GM19467 (cell line): Measurements from ENCODE around the gene L3MBTL3.
"Not testable (repeated sequence)": the region's sequence is repeated elsewhere in the genome, so short reads cannot be mapped to it uniquely, and the experiment has no call there.

Source experiments
- ATAC-seq: cut with Tn5 transposase; IDR thresholded peaks from one replicate; pipeline ENCODE4 v1.9.1; 2021; ENCODE audit warnings: mild to moderate bottlenecking, moderate library complexity; ENCODE audit not compliant: unreplicated experiment

Gene L3MBTL3

DNA sequence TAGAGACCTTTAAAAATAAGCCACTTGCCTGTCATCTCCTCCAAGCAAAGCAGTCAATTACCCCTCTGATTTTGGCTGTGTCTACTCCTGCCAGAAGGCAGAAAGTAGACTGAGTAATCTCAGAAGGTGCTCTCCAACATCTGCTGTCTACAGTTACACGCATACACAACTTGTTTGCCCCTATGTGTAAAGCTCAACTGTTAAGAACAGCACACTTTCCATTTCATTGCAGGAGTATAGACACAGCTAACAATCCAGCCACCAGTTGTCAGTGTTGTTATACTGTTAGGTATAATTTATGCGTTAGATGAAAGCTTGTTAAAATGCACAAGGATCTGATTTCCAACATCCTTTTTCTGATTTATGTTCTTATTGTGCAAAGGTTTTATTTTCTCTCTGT, 116.2 kb downstream of the L3MBTL3 start:
- ATAC-seq, result no peak

DNA sequence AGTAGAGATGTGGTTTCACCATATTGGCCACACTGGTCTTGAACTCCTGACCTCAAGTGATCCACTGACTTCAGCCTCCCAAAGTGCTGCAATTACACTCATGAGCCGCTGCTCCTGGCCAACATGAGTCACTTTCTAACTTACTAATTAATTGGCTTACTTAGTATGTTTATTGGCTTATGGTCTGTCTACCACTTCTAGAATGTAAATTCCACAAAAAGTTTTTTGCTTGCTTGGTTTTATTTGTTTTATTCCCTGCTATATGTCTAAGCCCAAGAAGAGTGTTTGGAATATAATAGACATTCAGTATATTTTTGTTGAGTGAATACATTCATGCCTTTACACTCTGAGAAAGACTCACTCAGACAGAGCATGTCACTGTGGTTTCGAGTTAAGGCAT, 118.4 kb downstream of the L3MBTL3 start:
- ATAC-seq, result no peak

GRCh38 chr6:130138116-130138908, 119.9 kb downstream of the L3MBTL3 start:
- ATAC-seq, result peak; percentile 61

- ATAC-seq, result peak; percentile 26
Observed at GRCh38 chr6:130138909-130139242, 120.5 kb downstream of the L3MBTL3 start.

DNA sequence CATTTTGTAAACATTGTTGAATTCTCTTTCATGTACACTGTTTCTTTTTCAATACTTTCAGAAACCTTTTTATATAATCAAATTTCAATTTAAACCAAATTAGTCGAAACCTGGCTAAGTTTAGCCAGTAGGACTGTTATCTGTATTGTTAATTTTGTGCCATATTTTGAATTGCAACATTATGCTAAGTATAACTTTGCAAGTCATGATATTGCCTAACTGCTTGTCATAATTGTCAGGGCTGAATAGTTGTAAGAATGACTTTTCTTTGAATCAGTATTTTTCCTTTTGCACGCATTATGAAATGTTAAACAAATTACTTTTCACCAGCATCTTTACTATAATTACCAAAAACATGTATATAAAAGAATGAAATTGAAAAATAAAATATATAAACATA, 121.7 kb downstream of the L3MBTL3 start:
- ATAC-seq, result no peak

DNA sequence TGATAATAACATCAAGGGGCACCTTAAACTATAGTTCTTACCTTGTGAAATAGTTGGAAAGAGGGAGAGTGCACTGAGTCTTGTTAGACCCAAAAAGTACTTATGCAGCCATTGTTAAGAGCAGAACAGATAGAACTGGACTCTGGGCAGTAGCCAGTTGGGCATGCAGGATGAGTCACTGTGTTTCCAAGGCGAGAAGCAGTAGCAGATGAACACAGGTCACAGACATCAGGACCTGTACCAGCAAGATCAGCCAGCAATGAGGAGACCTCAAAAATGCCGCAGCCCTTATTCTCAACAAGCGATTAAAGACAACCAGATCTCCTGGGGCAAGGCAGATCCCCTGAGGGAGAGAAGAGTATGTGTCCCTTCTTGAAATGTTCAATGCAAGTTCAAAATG, 125.3 kb downstream of the L3MBTL3 start:
- ATAC-seq, result no peak

- no peak for ATAC-seq
Observed at GRCh38 chr6:130147111-130147510, 128.7 kb downstream of the L3MBTL3 start.

GRCh38 chr6:130148181-130148580, 129.8 kb downstream of the L3MBTL3 start:
- ATAC-seq, result no peak

DNA sequence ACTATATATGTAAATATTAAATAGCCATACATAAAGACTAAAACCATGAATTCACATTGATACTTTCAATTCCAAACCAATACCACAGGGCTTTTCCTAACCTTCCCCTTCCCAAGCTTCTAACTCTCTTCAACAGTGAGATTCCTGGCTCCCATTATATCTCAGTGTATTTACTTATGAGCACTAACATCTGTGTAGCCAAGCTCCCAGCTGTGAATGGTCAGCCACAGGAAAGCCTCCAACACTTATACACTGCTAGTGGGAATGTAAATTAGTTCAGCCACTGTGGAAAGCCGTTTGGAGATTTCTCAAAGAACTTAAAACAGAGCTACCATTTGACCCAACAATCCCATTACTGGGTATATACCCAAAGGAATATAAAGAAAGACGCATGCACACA, 130.6 kb downstream of the L3MBTL3 start:
- not testable (repeated sequence) for ATAC-seq

DNA sequence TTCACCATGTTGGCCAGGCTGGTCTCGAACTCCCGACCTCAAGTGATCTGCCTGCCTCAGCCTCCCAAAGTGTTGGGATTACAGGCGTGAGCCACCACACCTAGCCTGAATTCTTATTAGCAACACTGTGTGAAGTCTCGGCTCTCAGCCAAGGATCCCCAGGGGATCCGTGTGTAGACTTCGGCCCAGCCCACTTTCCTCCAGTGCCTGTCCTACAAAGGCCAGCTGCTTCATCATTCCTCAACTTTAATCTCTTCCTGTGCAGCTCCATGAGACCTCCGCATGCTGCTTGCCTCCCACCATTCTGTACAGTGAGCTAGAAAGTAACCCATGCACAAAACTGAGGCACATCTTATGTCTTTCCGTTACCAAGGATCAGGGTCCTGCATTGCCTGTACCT, 132.5 kb downstream of the L3MBTL3 start:
- ATAC-seq, result no peak

- no peak for ATAC-seq
Observed at GRCh38 chr6:130152908-130153510, 134.6 kb downstream of the L3MBTL3 start.

DNA sequence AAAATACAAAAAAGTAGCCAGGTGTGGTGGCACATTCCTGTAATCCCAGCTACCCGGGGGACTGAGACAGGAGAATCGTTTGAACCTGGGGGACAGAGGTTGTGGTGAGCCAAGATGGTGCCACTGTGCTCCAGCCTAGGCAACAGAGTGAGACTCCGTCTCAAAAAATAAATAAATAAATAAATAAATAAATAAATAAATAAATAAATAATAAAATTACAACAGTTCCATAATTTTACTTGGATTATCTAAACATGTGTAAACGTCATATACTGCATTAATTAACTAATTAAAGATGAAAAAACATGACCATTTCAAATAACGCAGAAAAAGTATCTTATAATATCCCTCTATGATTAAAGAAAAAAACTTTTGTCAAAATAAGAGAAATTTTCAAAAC, 138.5 kb downstream of the L3MBTL3 start:
- no peak for ATAC-seq

GRCh38 chr6:130158056-130158455, 139.7 kb downstream of the L3MBTL3 start:
- ATAC-seq, result no peak

DNA sequence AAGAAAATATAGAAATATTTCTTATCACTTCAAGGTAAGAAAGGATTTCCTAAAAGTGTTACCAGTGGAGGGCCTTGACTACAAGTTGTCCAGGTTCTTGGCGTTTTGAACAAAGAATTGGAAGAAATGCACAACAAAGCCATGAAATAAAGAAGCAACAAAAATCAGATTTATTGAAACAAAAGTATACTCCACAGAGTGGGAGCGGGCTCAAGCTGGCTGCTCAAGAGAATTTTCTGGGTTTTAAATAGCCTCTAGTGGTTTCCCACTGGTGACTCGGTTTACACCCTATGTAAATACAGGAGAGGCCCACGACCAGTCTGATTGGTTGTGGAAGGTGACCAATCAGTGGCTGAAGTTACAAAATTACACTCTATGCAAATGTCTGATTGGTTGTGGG, 140.2 kb downstream of the L3MBTL3 start:
- no peak for ATAC-seq

- ATAC-seq, result no peak
Observed at GRCh38 chr6:130159956-130160355, 141.6 kb downstream of the L3MBTL3 start.

GRCh38 chr6:130161683-130162404, 143.5 kb downstream of the L3MBTL3 start:
- ATAC-seq, result no peak

DNA sequence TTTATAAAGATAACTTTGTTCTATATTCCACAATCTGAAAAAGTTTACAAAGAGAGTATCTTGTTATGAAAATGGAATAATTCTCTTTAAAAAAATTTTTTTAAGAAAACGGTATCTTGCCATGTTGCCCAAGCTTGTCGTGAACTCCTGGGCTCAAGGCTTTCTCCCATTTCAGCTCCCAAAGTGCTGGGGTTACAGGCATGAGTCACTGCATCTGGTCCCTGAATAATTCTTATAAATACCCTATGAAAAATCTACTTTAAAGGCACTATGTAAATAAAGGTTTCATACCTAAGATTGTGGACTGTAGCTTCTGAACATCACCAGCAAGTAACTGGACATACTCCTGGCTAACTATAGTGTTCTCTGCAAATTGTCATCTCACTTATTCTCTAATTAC, 144.0 kb downstream of the L3MBTL3 start:
- ATAC-seq, result no peak

DNA sequence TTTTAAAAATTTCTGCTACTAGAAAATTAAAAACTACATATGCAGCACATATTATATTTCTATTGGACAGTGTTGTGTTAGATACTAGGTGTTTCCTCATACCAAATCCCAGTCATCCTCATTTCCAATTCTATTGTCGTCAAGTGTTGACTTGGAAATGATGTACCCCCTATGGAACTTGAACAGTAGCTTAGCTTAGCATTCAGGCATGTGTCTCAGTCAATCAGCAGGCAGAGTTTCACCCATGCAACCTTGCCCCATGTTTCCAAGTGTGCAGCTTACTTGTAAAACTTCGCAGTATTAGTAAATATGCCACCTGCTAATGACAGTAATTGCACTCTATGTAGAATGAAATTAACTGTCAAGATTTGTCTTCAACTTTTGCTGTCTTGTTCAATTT, 144.9 kb downstream of the L3MBTL3 start:
- ATAC-seq, result no peak

DNA sequence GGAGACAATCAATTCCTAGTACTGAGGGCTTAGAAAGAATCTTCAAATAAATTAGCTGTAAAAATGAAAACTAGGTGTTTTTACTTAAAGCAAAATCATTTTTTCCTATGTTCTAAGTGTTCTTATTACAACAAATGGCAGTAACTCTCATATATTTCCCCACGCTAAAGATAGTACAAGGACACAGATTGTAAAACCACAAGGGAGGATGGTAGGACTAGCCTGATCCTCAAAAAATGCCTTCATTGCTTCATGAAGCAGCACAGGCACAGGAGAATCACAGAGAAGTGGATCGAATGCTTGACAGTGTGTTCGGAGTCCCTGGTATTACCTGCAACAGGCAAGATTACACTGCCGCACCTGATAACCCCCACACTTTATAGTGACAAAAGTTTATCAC, 145.9 kb downstream of the L3MBTL3 start:
- ATAC-seq, result no peak

- no peak for ATAC-seq
Observed at GRCh38 chr6:130167655-130168054, 149.3 kb downstream of the L3MBTL3 start.

GRCh38 chr6:130170160-130170559, 151.8 kb downstream of the L3MBTL3 start:
- ATAC-seq, result not testable (repeated sequence)

GRCh38 chr6:130173377-130174004, 155.1 kb downstream of the L3MBTL3 start:
- not testable (repeated sequence) for ATAC-seq
